ENCODE results near the gene RAPGEF6.
"Not testable (repeated sequence)": the region's sequence is repeated elsewhere in the genome, so short reads cannot be mapped to it uniquely, and the experiment has no call there.

Gene RAPGEF6

DNA sequence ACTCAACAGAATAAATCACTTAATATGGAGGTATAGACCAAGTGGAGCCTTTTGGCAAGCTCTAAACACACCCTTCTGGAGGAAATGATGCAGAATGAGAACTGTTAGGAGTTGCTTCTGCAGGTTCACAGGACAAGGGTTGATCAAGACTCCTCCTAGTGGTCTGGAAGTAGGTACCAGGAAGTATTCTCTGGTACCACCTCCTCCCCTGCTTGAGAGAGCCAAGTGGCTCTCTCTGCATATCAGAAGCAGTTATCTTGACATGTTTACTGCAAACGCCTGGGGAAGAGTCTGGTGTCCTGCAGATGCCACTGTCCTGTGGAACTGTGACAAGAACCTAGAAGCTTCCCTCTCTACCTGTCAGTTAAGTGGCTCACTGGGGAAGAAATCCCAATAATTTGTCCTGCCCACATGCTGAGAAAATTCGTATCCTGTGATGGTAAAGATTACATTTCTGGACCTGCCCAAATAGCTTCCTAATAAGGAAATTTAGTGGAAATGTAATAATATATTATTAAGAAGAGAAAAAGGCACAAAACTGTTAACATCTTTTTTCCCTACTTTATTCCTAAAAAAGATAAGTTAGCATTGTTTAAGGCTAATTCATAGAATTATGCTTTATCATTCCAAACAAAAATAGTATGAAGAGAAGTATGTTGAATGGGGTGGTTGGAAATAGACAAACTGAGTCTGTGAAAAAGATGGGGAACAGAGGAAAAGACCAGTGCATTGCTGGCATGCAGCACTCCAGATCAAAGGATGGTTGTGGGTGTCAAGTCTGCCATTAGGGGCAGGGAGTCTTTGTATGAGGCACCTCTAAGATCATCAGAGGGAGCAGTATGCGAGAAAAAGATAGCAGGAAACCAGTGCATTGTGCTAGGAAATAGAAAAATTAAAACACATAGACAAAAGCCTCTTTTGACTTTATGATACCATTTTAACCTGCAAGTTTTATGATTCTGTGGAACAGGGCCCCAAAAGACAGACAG lies 252.3 kb downstream of the RAPGEF6 start:
- peaks cover 99% of the 10 kb centered on the region for H3K4me1 Mint-ChIP-seq (ENCODE audit: low read depth)
- H3K27me3 Mint-ChIP-seq: no peaks in the 10 kb centered on the region
- peak overlapping the region; percentile 92 for H3K27ac Mint-ChIP-seq
- H3K9me3 Mint-ChIP-seq: no peaks in the 10 kb centered on the region
- peak overlapping the region; percentile 50 for H3K4me3 Mint-ChIP-seq
- peaks cover 38% of the 10 kb centered on the region for H3K36me3 Mint-ChIP-seq (ENCODE audit: low read depth)

- Mint-ChIP-seq H3K27ac (peak overlapping the region; percentile 98), H3K4me1 (ENCODE audit: low read depth) (peaks cover 100% of the 10 kb centered on the region), H3K4me3 (peak overlapping the region; percentile 51), H3K9me3 (no peaks in the 10 kb centered on the region), H3K27me3 (no peaks in the 10 kb centered on the region), H3K36me3 (ENCODE audit: low read depth) (peaks cover 34% of the 10 kb centered on the region)
Measured at GRCh38 chr5:131381777-131382176, 253.3 kb downstream of the RAPGEF6 start.

GRCh38 chr5:131381021-131381420 lies 254.0 kb downstream of the RAPGEF6 start:
- Mint-ChIP-seq H3K36me3 (ENCODE audit: low read depth) (peaks cover 34% of the 10 kb centered on the region), H3K4me1 (ENCODE audit: low read depth) (peaks cover 100% of the 10 kb centered on the region), H3K9me3 (no peaks in the 10 kb centered on the region), H3K27me3 (no peaks in the 10 kb centered on the region), H3K4me3 (peak overlapping the region; percentile 65), H3K27ac (peak overlapping the region; percentile 98)

DNA sequence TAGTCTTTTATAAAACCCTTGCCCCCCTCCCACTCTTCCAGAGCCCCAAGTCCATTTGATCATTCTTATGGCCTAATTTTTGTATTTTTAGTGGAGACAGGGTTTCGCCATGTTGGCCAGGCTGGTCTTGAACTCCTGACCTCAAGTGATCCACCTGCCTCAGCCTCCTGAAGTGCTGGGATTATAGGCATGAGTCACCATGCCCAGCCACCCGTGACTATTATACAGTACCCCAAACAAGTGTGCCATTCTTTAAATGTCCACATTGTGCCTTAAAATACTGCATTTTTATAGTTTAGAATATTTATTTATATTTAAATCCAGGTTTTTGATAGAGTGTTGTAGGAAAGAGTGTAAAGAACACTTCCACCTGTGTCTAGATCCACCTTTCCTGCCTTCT lies 254.8 kb downstream of the RAPGEF6 start:
- Mint-ChIP-seq H3K36me3 (ENCODE audit: low read depth) (peaks cover 30% of the 10 kb centered on the region), H3K4me3 (peak overlapping the region; percentile 62), H3K27ac (peak overlapping the region; percentile 98), H3K4me1 (ENCODE audit: low read depth) (peaks cover 100% of the 10 kb centered on the region)
- not testable (repeated sequence) for H3K9me3 Mint-ChIP-seq, H3K27me3 Mint-ChIP-seq

GRCh38 chr5:131379723-131380122 lies 255.3 kb downstream of the RAPGEF6 start:
- H3K4me1 Mint-ChIP-seq (ENCODE audit: low read depth): peaks cover 100% of the 10 kb centered on the region
- H3K4me3 Mint-ChIP-seq: peak overlapping the region; percentile 62
- peaks cover 29% of the 10 kb centered on the region for H3K36me3 Mint-ChIP-seq (ENCODE audit: low read depth)
- H3K27ac Mint-ChIP-seq: peak overlapping the region; percentile 98
- no peaks in the 10 kb centered on the region for H3K27me3 Mint-ChIP-seq
- no peaks in the 10 kb centered on the region for H3K9me3 Mint-ChIP-seq

DNA sequence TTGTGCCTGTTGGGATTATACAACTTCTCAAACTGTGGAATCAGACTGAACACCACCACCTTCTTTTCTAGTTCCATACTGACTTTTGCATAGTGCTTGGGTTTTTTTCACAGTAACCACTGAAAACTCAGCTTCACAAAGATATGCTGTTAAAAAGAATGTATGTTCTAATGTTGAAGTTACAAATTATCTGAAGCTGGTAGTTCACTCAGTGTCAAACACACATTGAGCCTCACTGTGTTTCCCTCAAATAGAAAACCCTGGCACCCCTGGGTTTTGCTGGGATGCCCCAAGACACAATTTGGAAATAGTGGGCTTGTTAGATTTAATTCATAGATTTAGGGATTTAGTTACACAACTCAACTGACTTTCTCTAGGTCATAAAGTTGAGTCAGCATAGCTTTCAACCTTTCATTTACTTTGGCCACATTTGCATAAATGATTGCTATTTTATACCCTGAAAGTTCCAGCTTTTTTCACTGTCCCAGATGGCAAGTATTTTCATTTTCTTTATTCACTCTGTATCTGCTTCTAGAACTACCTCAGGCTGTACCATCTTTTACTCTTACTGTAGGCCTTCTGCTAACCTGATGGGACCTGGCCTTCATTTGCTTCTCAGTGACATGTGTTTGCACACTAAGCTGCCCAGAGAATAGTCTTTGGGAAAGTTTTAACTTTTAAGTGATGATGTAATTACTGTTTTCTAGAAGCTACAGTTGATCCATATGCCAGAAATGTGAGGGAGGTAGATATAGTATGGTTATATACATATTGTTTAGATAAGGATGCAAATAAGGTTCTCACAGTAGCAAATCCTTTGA lies 256.1 kb downstream of the RAPGEF6 start:
- Mint-ChIP-seq H3K9me3 (no peaks in the 10 kb centered on the region), H3K27ac (peak overlapping the region; percentile 98), H3K36me3 (ENCODE audit: low read depth) (peaks cover 26% of the 10 kb centered on the region), H3K4me3 (peak overlapping the region; percentile 62), H3K27me3 (no peaks in the 10 kb centered on the region), H3K4me1 (ENCODE audit: low read depth) (peaks cover 98% of the 10 kb centered on the region)

DNA sequence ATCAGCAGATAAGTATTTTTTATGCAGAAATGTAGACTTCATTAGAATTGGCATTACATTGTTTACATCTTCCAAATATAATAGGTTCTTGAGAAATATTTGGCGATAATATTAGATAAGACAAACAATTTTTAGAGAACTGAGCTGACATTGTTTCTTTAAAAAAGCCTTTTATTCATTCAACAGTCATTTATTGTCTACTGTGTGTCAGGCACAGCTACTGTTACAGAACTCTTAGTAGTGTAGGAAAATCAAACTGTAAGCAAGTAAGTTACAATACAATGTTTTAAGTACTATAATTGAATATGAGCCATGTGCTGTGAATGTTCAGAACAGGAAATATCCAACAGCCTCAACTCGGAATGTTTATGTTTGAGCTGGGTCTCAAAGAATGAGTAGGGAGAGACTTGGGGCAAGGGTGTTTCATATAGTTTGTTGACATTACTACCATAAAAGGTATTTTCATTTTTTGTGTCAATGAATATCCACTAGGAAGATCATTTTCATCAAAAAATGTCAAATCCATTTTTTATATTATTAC lies 257.2 kb downstream of the RAPGEF6 start:
- Mint-ChIP-seq H3K27ac (peak overlapping the region; percentile 98), H3K4me1 (ENCODE audit: low read depth) (peaks cover 98% of the 10 kb centered on the region), H3K9me3 (no peaks in the 10 kb centered on the region), H3K36me3 (ENCODE audit: low read depth) (peaks cover 32% of the 10 kb centered on the region), H3K27me3 (no peaks in the 10 kb centered on the region), H3K4me3 (peak overlapping the region; percentile 14)

- Mint-ChIP-seq H3K4me1 (ENCODE audit: low read depth) (peaks cover 98% of the 10 kb centered on the region), H3K9me3 (no peaks in the 10 kb centered on the region), H3K27ac (peak overlapping the region; percentile 98), H3K4me3 (no peak overlapping the region), H3K27me3 (no peaks in the 10 kb centered on the region), H3K36me3 (ENCODE audit: low read depth) (peaks cover 34% of the 10 kb centered on the region)
Measured at GRCh38 chr5:131377346-131377745, 257.7 kb downstream of the RAPGEF6 start.

DNA sequence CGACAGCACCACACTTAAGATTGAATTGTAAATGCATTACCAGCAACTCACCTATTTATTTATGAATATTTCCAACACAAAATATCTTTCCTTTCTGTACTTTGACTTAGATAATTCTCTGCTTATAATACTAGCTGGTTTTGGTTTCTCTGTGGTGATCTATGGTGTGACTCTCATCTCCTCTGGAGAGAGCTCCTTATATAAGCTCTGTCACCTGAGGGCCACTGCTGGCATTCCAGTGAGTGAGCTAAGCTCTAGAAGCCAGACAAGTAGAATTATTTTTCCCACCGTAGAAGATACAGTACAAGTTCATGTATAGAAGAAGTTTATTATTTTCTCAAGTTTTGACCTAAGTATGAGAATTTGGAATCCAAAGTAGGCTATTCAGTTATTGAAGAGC lies 259.7 kb downstream of the RAPGEF6 start:
- H3K4me3 Mint-ChIP-seq: peak overlapping the region; percentile 47
- no peaks in the 10 kb centered on the region for H3K27me3 Mint-ChIP-seq
- H3K4me1 Mint-ChIP-seq (ENCODE audit: low read depth): peaks cover 98% of the 10 kb centered on the region
- no peaks in the 10 kb centered on the region for H3K9me3 Mint-ChIP-seq
- peaks cover 39% of the 10 kb centered on the region for H3K36me3 Mint-ChIP-seq (ENCODE audit: low read depth)
- peak overlapping the region; percentile 98 for H3K27ac Mint-ChIP-seq
